Measurements from ENCODE around the gene UBR1.

- no peak for TF ChIP-seq CTCF (IDR thresholded peaks at IDR 0.05)
- TF ChIP-seq POLR2AphosphoS2 (conservative IDR thresholded peaks at IDR 0.05; ENCODE audit: low read length) = no peak
- TF ChIP-seq CHD2 (IDR thresholded peaks at IDR 0.05; ENCODE audit: low read length, partially characterized antibody) = no peak
- no peak for TF ChIP-seq MAX (IDR thresholded peaks at IDR 0.05)
- no peak for TF ChIP-seq MAZ (IDR thresholded peaks at IDR 0.05; ENCODE audit: borderline replicate concordance, low read depth, low read length)
- TF ChIP-seq CBX8 (IDR thresholded peaks at IDR 0.05) = no peak
- TF ChIP-seq POLR2A (IDR thresholded peaks at IDR 0.05; ENCODE audit: low read length) = no peak
Measured at GRCh38 chr15:42999201-42999779, 106.5 kb downstream of the UBR1 start.
